K562 (cell line): ENCODE results near the gene ROBO2.

Experiments used
- BDP1 ChIP-seq: IDR thresholded peaks from 3 replicates; pipeline ENCODE4 v1.6.1; 2011; ENCODE audit not compliant: insufficient read length, insufficient read depth
- E4F1 ChIP-seq: fragments of 250-450 bp; sonication (Bioruptor Pico); IDR thresholded peaks from 2 replicates; pipeline ENCODE4 v1.5.0; 2021; ENCODE audit warnings: mild to moderate bottlenecking, borderline replicate concordance
- FOXP1 ChIP-seq: sonication (generic); formaldehyde crosslinking; IDR thresholded peaks from 2 replicates; pipeline ENCODE4 v1.8.0; 2022; ENCODE audit warnings: mild to moderate bottlenecking, missing genetic modification reagents
- HDAC8 ChIP-seq: fragments of 450-650 bp; IDR thresholded peaks from 2 replicates; pipeline ENCODE4 v1.6.1; 2016; ENCODE audit warnings: mild to moderate bottlenecking, missing genetic modification characterization, moderate library complexity, missing compliant biosample characterization
- JUN ChIP-seq, 2 experiments: sonication (generic) in 1 of 2; formaldehyde crosslinking in 1 of 2; IDR thresholded peaks; 2 replicates each; pipeline versions ENCODE4 v1.6.1 to v1.8.0; 2012 to 2022; ENCODE audit warnings: borderline replicate concordance in 2 of 2, mild to moderate bottlenecking in 2 of 2, improper control_type of control experiment in 1 of 2, low read depth in 1 of 2, low read length in 1 of 2, missing genetic modification reagents in 1 of 2
- JUNB ChIP-seq: fragments of 450-650 bp; formaldehyde crosslinking; conservative IDR thresholded peaks from 2 replicates; pipeline ENCODE4 v1.4.0; 2020; ENCODE audit warnings: mild to moderate bottlenecking
- MBD2 ChIP-seq: sonication (generic); IDR thresholded peaks from 2 replicates; pipeline ENCODE4 v1.6.1; 2016; ENCODE audit warnings: low read depth, borderline replicate concordance
- MEF2D ChIP-seq: conservative IDR thresholded peaks from 2 replicates; pipeline ENCODE4 v1.6.1; 2016; ENCODE audit warnings: low read depth, missing genetic modification characterization, missing compliant biosample characterization
- NFE2L1 ChIP-seq: fragments of 450-650 bp; IDR thresholded peaks from 2 replicates; pipeline ENCODE4 v1.6.1; 2016; ENCODE audit warnings: missing genetic modification characterization, low read depth, mild to moderate bottlenecking, missing compliant biosample characterization, moderate library complexity, borderline replicate concordance
- TCF7 ChIP-seq: sonication (generic); IDR thresholded peaks from 2 replicates; pipeline ENCODE4 v1.6.1; 2016; ENCODE audit warnings: antibody characterized with exemption, borderline replicate concordance
- ZFX ChIP-seq: sonication (generic); formaldehyde crosslinking; IDR thresholded peaks from 2 replicates; pipeline ENCODE4 v1.8.0; 2022; ENCODE audit warnings: mild to moderate bottlenecking, missing genetic modification reagents, moderate library complexity
- TF ChIP-seq, protein P1 (sequence below), 3 experiments: IDR thresholded peaks in 2 of 3; conservative IDR thresholded peaks in 1 of 3; 2 replicates each; pipeline ENCODE4 v1.5.1; 2011 to 2012; ENCODE audit warnings: low read length in 3 of 3, mild to moderate bottlenecking in 3 of 3, control low read depth in 2 of 3, improper control_type of control experiment in 1 of 3, inconsistent platforms in 1 of 3, low read depth in 1 of 3, mixed read lengths in 1 of 3, moderate library complexity in 1 of 3; ENCODE audit not compliant: insufficient read depth in 2 of 3

GRCh38 chr3:77222701-77223100, 182.8 kb downstream of the ROBO2 start:
- TF ChIP-seq JUN (IDR thresholded peaks at IDR 0.05; ENCODE audit: borderline replicate concordance, low read depth, low read length) (no peak), JUN (CRISPR knock-in tag; IDR thresholded peaks at IDR 0.05; ENCODE audit: borderline replicate concordance) (no peak), MEF2D (tag) (no peak), MBD2 (no peak), NFE2L1 (tag) (no peak), ZFX (CRISPR knock-in tag) (no peak), BDP1 (no peak), FOXP1 (no peak), TCF7 (no peak), JUNB (CRISPR knock-in tag) (no peak), HDAC8 (no peak), E4F1 (no peak)
- TF ChIP-seq, protein P1, sequence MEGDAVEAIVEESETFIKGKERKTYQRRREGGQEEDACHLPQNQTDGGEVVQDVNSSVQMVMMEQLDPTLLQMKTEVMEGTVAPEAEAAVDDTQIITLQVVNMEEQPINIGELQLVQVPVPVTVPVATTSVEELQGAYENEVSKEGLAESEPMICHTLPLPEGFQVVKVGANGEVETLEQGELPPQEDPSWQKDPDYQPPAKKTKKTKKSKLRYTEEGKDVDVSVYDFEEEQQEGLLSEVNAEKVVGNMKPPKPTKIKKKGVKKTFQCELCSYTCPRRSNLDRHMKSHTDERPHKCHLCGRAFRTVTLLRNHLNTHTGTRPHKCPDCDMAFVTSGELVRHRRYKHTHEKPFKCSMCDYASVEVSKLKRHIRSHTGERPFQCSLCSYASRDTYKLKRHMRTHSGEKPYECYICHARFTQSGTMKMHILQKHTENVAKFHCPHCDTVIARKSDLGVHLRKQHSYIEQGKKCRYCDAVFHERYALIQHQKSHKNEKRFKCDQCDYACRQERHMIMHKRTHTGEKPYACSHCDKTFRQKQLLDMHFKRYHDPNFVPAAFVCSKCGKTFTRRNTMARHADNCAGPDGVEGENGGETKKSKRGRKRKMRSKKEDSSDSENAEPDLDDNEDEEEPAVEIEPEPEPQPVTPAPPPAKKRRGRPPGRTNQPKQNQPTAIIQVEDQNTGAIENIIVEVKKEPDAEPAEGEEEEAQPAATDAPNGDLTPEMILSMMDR (IDR thresholded peaks at IDR 0.05 in 2 of 3, conservative IDR thresholded peaks at IDR 0.05 in 1 of 3; ENCODE audit: insufficient read depth in 2 of 3, low read depth in 1 of 3, low read length in 3 of 3), result no peak
